COLO829 (cell line): ENCODE measurements around the gene LRFN5.
"Not testable (repeated sequence)": the region's sequence is repeated elsewhere in the genome, so short reads cannot be mapped to it uniquely, and the experiment has no call there.

ENCODE experiments used
- DNase-seq: peaks from one replicate; pipeline ENCODE4 v3.0.0; 2012; ENCODE audit warnings: low spot score

LRFN5 gene

DNA sequence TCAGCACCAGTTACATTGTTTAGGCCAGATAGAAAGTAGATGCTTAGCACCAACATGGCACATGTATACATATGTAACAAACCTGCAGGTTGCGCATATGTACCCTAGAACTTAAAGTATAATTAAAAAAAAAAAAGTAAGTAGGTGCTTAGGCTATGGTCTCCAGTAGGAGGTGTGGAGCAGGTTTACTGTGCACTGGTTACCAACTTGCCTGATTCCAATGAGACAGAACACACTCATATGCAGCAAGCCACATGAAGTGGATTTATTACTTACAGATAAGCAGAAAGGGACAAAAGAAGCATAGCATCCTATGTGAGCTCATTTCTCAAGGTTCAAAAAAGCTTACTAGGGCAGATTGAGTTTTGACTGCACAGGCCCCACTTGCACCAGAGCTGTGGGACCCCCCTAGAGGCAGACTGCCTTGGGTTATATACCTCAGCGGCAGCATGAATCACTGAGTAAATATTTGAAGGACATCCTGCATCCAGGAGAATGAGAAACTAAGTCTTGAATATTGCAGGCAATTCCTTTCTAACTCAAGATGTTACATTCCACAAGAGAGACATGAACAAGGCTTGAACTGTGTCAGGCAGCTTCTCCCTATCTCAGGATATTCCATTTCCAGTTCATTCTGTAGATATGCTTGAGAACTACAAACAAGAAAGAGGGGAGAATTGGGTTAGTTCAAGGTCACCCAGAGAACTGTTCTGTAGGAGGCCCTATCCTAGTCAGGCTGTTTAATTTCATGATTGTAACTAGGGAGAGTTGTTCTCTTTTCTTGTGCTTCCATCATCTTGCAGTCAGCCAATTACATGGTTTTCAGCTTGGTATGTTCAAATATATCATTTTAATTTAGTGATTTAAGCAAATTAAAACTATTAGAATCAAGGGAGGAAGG, 30.1 kb downstream of the LRFN5 start:
- DNase-seq = no peak

DNA sequence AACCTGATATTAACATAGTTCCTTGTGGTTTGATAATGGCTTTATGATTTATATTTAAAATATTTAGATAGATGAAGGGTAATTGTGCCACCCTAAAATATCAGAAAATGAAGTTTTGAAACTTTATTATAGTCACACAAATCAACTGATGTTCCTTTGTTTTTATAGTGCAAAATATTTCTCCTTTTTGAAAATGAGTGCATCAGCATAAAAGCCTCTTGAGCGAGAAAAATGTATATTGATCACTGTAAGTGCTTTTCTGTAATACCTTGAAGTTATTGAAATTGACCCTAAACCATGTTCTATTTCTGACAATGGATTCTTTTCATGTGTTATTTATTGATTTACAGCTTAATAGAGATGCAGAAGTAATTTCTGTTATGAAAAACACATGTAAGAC, 35.0 kb downstream of the LRFN5 start:
- no peak for DNase-seq

DNA sequence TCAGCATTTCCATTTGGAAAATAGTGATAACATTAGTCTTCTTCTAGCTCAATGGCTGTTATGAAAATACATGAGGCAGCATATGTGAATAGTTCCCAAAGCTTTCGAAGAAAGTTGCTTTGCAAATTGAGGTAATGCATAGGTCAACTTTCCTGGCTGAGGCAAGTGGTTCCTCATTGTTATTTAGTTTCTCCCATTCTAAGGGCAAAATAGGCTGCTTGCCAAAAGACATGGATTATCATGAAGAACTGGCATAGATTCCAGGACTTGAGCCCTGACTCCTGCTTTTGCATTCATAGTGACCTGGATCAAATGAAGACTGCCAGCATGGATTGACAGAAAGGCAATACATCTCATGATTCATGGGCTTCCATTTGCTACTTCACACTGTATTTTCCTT, 35.7 kb downstream of the LRFN5 start:
- DNase-seq = no peak

DNA sequence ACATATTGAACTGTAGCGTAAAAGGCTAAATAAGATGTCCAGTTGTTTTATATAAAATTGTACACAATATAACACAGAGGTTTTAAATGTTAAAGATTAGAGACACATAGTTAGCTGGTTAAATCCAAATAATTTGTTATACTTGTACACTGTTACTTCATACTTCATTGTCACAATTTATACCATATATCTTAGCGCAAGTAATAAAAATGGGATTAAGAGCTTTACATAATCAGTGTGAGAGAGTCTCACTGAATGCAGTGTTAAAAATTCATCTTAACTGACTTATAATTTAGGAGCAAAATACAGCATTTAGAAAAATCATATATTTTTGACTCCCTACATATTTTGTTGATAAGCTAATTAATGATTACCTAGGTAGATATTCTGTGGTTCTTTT, 36.1 kb downstream of the LRFN5 start:
- no peak for DNase-seq

DNA sequence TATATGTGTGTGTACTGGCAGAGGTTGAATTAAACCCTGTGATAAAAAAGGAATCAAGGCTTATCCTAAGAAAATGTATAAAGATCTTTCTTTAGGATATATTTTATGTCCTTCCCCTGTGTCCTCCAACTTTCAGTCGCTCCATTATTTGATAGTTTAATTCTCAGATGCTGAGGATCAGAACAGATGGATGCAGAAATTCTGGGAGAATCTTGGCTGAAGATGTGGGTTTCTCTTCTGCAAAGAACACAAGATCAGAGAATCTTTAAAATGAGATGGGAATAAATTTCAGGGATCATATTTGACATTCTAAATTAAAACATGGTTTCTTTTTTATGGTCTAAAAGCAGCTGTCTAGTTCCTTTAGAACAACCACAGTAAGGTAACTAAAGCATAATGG, 37.9 kb downstream of the LRFN5 start:
- no peak for DNase-seq

DNA sequence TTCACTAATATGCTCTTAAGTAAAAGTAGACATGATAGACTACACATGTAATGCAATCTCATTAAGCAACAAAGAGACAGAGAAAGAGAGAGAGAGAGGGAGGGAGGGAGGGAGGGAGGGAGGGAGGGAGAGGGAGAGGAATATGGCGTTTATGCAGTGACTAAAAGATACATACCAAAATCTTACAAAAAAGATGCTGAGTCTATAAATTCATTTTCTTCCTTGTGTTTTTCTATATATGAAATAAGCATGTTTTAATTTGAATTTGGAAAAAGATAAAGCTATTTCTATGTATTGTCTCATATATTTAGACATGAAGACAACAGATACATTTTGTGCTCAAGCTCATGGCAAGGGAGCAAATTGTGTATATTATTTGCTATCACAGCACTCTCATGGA, 44.1 kb downstream of the LRFN5 start:
- DNase-seq = no peak

DNA sequence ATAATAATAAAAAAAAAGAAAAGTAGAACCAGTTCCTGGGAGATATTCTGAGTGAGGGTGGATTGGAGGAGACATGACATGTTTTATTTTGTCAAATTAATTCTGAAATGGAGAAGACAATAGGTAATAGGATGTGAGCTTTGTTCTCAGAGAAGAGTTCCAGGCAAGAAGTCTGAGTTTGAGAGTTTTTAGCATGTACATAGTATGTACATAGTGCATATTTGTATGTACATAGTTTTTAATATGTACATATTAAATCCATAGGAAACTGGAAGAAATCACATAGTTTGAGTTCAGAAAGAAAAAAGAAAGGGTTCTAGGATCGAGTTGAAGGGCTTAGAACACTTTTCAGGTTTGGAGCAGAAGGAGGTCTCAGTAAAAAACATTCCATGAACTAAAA, 47.5 kb downstream of the LRFN5 start:
- DNase-seq = no peak

DNA sequence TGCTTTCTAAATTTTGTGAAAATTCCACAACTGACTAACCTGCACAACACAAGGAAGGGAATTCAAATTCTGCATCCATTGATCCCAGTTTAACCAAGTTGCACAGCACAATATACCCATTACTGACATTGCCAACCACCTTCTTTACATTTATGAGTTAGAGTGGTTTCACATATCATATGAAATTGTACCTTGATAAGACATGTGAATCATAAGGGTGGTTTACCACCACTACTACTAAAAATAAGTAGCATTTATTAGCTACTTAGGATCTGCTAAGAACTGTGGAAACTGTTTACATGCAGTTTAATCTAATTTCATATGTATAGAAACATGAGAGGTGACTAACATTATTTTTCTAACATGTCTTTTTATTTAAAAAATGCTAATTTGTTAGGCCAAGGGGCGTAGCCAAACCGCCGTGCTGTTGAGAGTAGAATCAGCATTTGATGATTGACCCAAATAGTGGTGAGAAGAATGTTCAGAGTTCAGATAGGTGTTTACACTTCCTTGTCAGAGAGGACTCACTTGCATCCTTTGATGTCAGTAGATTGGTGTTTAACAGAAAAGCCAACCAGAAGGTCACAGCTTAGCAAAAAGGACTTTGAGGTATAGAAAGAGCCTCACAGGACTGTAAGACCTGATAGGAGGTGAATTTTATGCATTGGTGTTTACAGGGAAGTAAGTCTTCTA, 56.2 kb downstream of the LRFN5 start:
- DNase-seq = no peak

DNA sequence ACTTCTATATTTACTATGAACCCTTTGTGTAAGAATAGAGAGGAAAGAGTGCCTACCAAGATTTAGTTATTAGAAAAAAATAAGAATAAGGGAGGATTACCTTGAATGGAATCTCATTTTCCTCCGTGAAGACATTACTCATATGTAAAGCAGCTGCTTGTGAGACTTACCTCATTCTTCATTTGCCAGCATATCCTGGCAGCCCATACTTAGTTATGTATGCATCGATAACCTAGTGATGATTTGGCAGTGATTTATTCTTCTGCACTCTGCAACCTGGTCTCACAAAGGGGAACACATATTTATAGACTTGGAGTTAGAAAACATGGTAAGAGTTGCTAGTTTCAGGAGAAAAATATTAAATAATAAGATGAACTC, 56.8 kb downstream of the LRFN5 start:
- no peak for DNase-seq

DNA sequence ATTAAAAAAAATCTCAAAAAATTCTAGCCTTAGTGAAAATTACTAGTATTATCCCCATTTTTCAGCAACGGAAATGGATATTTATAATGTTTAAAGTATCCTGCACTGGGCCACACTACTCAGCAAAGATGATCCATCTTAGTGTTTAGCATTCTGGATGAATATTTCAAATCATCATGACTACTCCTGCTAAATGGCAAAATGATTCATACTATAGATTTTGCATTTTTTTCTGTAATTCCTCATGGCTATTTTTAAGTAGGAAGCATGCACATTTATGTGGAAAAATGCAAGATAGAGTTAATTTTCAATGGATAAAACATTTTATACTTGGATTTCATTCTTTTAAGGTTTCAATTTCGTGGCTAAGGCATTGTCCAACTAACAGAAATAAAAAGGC, 59.6 kb downstream of the LRFN5 start:
- DNase-seq = no peak

DNA sequence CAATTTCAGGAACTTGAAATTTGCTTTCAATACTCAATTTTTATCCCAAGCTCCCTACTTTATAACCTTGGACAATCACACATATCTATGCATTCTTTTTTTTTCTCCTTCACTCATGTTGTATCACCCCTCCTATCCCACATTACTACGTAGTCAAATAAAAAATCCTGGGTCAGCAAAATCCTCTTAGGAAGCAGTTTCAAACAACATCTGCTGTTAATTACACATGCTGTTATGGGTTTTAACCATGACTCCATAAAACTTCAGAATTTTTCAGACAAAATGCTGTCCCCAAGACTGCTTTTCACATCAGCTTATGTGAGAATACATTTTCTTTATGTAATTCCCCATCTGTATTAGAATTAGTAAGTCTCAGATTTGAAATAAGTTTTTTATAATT, 61.7 kb downstream of the LRFN5 start:
- no peak for DNase-seq

DNA sequence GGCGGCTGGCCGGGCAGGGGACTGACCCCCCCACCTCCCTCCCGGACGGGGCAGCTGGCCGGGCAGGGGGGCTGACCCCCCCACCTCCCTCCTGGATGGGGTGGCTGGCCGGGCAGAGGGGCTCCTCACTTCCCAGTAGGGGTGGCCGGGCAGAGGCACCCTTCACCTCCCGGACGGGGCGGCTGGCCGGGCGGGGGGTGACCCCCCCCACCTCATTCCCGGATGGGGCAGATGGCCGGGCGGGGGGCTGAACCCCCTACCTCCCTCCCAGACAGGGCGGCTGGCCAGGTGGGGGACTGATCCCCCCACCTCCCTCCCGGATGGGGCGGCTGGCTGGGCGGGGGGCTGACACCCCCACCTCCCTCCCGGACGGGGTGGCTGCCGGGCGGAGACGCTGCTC, 66.9 kb downstream of the LRFN5 start:
- not testable (repeated sequence) for DNase-seq

DNA sequence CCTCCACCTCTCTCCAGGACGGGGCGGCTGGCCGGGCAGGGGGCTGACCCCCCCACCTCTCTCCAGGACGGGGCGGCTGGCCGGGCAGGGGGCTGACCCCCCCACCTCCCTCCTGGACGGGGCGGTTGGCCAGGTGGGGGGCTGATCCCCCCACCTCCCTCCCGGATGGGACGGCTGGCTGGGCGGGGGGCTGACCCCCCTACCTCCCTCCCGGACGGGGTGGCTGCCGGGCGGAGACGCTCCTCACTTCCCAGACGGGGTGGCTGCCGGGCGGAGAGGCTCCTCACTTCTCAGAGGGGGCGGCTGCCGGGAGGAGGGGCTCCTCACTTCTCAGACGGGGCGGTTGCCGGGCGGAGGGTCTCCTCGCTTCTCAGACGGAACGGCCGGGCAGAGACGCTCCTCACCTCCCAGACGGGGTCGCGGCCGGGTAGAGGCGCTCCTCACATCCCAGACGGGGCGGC, 67.9 kb downstream of the LRFN5 start:
- DNase-seq = not testable (repeated sequence)

DNA sequence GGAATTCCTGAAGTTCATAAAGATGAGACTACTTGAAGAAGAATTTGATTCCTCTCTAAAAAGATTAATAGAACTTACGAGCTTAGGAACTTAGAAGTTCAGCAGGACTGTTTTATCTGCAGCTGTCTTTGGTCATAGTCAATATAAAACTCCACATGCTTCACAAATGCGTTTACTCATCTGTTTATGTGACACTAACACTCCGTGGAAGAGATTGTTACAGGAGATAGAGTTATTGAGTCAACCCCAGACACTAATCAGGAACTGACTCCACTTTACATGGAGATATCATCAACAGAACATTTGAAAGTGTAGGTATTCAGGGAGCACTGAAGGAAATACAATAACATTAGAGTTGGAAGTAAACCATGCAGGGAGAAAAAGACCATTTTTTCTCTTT, 92.8 kb downstream of the LRFN5 start:
- no peak for DNase-seq

DNA sequence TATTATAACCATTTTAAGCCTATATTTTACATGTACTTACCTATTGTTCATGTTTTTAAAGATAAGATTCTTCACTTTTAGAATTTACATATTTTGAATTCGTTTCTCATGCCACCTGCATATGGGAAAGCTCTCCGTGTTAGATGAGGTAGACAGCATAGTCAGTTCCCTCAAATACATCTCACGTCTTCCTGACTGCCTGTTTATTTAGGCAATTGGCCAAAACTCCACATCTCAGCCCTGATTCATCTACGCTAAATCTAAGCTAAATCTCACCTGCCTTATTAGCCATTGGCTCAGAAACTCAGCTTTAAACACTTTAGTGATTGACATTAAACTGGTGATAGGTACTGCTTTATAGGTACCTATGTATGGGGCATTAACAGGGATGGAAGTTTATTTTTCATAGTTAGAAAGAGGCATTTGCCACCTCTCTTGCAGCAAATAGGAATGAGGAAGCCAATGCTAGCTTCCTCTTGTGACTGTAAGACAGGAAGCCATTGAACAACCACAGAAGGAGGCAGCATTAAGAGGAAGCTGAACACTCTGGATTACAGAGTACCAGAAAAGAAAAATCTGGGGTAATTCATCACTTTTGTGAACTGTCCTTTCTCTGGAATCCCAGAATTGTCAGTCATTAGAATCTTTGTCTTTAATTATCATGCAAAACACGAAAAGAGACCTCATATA, 111.9 kb downstream of the LRFN5 start:
- no peak for DNase-seq

DNA sequence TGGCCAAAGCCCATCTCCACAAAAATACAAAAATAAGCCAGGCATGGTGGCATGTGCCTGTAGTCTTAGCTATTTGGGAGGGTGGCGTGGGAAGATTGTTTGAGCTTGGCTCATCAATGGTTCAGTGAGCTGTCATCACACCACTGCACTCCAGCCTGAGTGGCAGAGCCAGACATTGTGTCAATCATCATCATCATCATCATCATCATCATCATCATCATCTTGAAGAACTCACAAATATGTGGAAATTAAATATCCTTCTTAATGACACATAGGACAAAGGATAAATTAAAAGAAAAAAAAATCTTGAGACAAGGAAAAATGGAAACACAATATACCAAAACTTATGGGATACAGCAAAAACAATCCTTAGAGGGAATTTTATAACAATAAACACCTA, 132.5 kb downstream of the LRFN5 start:
- no peak for DNase-seq

DNA sequence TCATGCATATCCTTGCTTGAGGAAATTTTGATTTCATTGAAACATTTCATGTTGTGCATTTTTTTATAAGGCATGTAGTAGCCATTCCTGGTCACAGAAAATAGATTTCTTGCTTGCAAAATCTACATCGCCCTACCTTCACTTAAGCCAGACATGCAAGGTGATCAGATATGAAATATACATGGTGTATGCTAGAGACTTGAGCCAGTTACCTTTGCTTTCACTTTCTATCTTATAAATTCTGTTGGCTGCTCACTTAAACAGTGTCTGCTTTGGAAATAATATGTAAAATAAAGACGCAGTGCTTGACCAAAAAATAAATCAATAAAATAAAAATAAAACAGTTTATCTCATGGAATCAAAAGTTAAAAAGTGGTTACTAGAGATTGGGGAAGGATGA, 136.5 kb downstream of the LRFN5 start:
- DNase-seq = no peak

DNA sequence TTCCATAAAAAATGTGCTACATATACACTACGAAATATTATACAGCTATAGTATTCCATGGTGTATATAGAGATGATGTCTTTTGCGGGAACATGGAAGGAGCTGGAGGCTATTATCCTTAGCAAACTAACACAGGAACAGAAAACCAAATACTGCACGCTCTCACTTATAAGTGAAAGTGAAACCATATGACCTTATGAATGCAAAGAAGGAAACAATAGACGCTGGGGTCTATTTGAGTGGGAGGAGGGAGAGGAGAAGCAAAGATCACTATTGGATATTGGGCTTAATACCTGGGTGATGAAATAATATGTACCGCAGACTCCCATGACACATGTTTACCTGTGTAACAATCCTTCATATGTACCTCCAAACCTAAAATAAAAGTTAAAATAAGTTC, 142.8 kb downstream of the LRFN5 start:
- DNase-seq = peak; percentile 11

DNA sequence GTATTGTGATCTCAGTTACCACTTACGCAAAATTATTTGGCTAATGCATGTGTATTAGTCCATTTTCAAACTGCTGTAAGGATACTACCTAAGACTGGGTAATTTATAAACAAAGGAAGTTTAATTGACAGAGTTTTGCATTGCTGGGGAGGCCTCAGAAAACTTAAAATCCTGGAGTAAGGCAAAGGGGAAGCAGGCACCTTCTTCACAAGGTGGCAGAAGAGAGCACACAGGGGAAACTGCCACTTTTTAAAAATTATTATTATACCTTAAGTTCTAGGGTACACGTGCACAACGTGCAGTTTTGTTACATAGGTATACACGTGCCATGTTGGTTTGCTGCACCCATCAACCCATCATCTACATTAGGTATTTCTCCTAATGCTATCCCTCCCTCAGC, 143.9 kb downstream of the LRFN5 start:
- DNase-seq = not testable (repeated sequence)

DNA sequence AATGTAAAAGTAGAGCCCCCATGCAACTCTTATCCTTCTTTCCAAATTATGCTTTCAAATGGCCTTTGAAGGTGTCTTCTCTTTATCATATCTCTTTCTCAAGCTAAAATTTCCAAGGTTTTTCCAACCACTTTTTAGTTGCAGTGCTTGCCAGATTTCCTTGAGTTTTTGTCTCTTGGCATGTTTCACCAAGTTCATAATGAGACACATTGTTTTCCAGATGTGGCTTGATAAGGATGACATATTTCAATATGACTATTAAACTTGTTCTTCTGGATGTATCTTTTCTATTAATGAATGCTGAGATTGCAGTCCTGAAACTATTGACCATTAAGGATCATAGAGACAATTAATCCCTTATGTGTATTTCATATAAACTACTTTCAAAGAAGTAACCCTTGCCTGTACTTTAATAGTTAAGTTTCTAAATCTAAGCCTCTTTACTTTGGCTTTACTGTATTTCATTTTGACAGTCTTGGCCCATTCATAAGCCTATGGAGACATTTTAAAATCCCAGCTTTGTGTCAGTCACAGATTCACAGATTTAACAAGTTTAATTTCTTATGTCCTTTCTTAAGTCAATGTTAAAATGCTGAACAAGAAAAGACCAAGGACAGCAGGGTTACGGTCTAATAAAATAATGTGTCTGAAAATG, 151.5 kb downstream of the LRFN5 start:
- peak; percentile 8 for DNase-seq

DNA sequence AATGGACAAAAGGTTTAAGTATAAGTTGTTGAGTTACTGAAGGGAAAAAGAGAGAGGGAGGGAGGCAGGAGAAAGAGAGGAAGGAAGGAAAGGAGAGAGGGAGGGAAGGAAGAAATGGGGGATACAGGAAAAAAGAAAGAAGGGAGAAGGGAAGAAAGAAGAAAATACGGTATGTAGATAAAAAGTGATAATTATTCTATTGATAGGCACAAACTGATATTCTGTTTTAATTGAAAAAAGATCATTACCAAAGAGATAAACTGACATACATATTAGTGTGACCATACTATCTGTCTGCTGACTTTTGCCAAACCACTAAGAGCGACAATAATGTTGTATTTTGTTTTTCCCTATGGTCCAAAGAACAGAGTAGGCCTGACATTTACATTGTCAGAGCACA, 154.5 kb downstream of the LRFN5 start:
- DNase-seq = no peak

DNA sequence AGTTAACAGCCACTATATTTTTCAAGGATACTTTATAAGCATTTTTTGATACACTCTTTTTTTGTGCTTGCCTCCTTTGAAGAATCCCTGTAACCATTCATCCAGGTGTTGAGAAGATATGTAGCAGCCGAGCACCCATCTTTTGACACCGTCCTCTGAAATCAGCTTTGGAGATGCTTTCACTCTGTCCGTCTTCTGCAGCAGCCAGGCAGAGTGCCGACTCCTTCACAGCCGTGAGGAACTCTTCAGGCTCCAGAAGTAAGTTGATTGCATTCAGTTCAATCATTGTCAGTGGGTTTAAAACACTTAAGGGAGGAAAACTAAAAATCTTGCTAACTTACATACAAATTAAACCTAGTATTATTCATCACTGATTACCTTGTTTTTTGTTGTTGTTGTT, 160.1 kb downstream of the LRFN5 start:
- no peak for DNase-seq
